Measurements from ENCODE around the gene DIP2B. TPM values are rescaled to one million over a fixed set of nuclear protein-coding genes. Genes with fewer than 3 reads are reported as not detected.

Gene DIP2B
- total RNA-seq, 1 experiment from 2014 or later, result 29.4 TPM

DNA sequence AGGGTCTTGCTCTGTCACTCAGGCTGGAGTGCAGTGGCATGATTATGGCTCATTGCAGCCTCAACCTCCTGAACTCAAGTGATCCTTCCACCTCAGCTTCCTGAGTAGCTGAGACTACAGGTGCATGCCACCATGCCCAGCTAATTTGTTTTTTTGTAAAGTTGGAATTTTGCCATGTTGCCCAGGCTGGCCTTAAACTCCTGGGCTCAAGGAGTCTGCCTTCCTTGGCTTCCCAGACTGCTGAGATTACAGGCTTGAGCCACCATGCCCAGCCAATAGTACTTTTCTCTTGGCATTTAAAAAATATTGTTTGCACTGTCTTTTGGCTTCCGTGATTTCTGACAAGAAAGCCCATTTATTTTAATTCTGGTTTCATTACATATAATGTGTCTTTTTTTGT is 61.3 kb downstream of the DIP2B start:
- Histone ChIP-seq H3K4me1 (replicated peaks; ENCODE audit: insufficient read depth) (peaks cover 31% of the 10 kb centered on the region), H3K27ac (peak overlapping the region; percentile 31; the same call in 1 of the 2 replicates), H3K27me3 (ENCODE audit: insufficient read depth, low read depth) (no peaks in the 10 kb centered on the region), H3K36me3 (ENCODE audit: low read depth) (no peaks in the 10 kb centered on the region), H3K9me2 (ENCODE audit: insufficient read depth) (no peaks in the 10 kb centered on the region), H3K4me2 (no peak overlapping the region), H3K4me3 (no peak overlapping the region), H2AFZ (no peak overlapping the region), H3K79me2 (ENCODE audit: low read depth) (peaks cover 86% of the 10 kb centered on the region), H3F3A (ENCODE audit: insufficient read depth, low read depth) (peaks cover 58% of the 10 kb centered on the region), H4K20me1 (ENCODE audit: insufficient read depth) (no peaks in the 10 kb centered on the region), H3K9me3 (ENCODE audit: insufficient read depth, low read depth) (0 out of 2 replicates have a peak, but pooled peaks cover 5% of the 10 kb centered on the region)
- DNase-seq, result no peak
- ChIA-PET POLR2A (ENCODE audit: unreplicated experiment) (no interaction called here), CTCF (no interaction called here)
- intact Hi-C loops (cut with micrococcal nuclease; ENCODE audit: unreplicated experiment), result no loop called here
- TF ChIP-seq, protein P1, sequence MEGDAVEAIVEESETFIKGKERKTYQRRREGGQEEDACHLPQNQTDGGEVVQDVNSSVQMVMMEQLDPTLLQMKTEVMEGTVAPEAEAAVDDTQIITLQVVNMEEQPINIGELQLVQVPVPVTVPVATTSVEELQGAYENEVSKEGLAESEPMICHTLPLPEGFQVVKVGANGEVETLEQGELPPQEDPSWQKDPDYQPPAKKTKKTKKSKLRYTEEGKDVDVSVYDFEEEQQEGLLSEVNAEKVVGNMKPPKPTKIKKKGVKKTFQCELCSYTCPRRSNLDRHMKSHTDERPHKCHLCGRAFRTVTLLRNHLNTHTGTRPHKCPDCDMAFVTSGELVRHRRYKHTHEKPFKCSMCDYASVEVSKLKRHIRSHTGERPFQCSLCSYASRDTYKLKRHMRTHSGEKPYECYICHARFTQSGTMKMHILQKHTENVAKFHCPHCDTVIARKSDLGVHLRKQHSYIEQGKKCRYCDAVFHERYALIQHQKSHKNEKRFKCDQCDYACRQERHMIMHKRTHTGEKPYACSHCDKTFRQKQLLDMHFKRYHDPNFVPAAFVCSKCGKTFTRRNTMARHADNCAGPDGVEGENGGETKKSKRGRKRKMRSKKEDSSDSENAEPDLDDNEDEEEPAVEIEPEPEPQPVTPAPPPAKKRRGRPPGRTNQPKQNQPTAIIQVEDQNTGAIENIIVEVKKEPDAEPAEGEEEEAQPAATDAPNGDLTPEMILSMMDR (conservative IDR thresholded peaks at IDR 0.05), result no peak
- TF ChIP-seq EZH2 (IDR thresholded peaks at IDR 0.05; ENCODE audit: low read depth), result no peak
- no TSS peak for BruUV-seq (replicated peaks)

GRCh38 chr12:50567926-50568325 is 63.1 kb downstream of the DIP2B start:
- Histone ChIP-seq H3K36me3 (ENCODE audit: low read depth) (no peaks in the 10 kb centered on the region), H3K9me2 (ENCODE audit: insufficient read depth) (no peaks in the 10 kb centered on the region), H3K27ac (peak overlapping the region; percentile 60), H3K27me3 (ENCODE audit: insufficient read depth, low read depth) (no peaks in the 10 kb centered on the region), H3K79me2 (ENCODE audit: low read depth) (peaks cover 86% of the 10 kb centered on the region), H3K4me2 (peak overlapping the region; percentile 12; the same call in 1 of the 2 replicates), H3K4me3 (no peak overlapping the region), H3K9me3 (ENCODE audit: insufficient read depth, low read depth) (0 out of 2 replicates have a peak, but pooled peaks cover 5% of the 10 kb centered on the region), H4K20me1 (ENCODE audit: insufficient read depth) (no peaks in the 10 kb centered on the region), H3F3A (ENCODE audit: insufficient read depth, low read depth) (peaks cover 73% of the 10 kb centered on the region), H2AFZ (no peak overlapping the region), H3K4me1 (replicated peaks; ENCODE audit: insufficient read depth) (peaks cover 44% of the 10 kb centered on the region)
- no TSS peak for BruUV-seq (replicated peaks)
- ChIA-PET POLR2A (ENCODE audit: unreplicated experiment) (no interaction called here), CTCF (no interaction called here)
- no peak for TF ChIP-seq EZH2 (IDR thresholded peaks at IDR 0.05; ENCODE audit: low read depth)
- TF ChIP-seq, protein P1 (conservative IDR thresholded peaks at IDR 0.05), result no peak
- intact Hi-C loops (cut with micrococcal nuclease; ENCODE audit: unreplicated experiment), result loop anchor here (2.0 kb wide), 1 partner anchor 35 kb away; no protein-coding TSS in a partner anchor
- no peak for DNase-seq

DNA sequence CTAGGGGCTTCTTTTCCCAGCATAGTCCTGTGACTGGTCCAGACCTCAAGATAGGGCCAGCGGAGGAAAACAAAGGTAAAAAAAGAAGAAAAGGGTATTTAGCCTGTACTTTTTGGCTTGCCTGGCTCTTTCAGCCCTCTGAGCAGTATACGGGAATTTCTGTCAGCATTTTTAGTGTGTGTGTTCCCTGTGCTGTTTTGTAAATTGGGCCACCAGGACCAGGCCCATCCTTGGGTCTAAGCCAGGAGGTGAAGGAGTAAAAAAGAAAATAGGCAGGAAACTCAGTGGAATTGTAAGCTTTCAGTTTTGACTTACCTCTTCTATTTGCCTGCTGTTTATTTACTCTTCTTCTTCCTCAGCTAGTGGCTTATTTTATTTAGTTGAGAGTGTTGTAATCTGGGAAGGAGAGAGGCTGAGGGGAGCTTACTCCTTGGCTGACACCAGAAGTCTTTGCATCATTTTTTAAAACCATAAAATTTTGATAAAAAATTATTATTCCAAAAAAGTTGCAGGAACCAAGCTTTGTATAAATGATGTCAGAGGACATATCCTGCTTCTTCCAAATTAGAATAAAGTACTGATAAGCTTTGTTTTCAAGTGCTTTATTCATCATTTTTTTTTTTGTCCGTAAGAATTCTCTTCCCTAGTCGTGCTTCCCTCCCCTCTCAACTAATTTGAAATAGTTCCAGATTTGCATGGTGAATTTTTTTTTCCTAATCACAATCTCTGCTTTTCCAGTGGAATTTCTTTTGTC is 63.7 kb downstream of the DIP2B start:
- intact Hi-C loops (cut with micrococcal nuclease; ENCODE audit: unreplicated experiment), result loop anchor here (2.0 kb wide), 1 partner anchor 36 kb away; no protein-coding TSS in a partner anchor
- Histone ChIP-seq H3K4me3 (no peak overlapping the region), H3K36me3 (ENCODE audit: low read depth) (no peaks in the 10 kb centered on the region), H3K27me3 (ENCODE audit: insufficient read depth, low read depth) (no peaks in the 10 kb centered on the region), H3K9me2 (ENCODE audit: insufficient read depth) (no peaks in the 10 kb centered on the region), H3F3A (ENCODE audit: insufficient read depth, low read depth) (peaks cover 72% of the 10 kb centered on the region), H3K79me2 (ENCODE audit: low read depth) (peaks cover 89% of the 10 kb centered on the region), H3K4me2 (peak overlapping the region; percentile 12; the same call in 1 of the 2 replicates), H3K4me1 (replicated peaks; ENCODE audit: insufficient read depth) (peaks cover 50% of the 10 kb centered on the region), H3K27ac (peak overlapping the region; percentile 60), H2AFZ (no peak overlapping the region), H3K9me3 (ENCODE audit: insufficient read depth, low read depth) (0 out of 2 replicates have a peak, but pooled peaks cover 5% of the 10 kb centered on the region), H4K20me1 (ENCODE audit: insufficient read depth) (no peaks in the 10 kb centered on the region)
- no peak for DNase-seq
- no peak for TF ChIP-seq EZH2 (IDR thresholded peaks at IDR 0.05; ENCODE audit: low read depth)
- TF ChIP-seq, protein P1 (conservative IDR thresholded peaks at IDR 0.05), result no peak
- POLR2A ChIA-PET (ENCODE audit: unreplicated experiment), result interaction anchor here (0.6 to 0.7 kb wide), 3 partner anchors 13 to 383 kb away, joined by 3 to 10 read pairs (median 7); no protein-coding TSS in a partner anchor
- BruUV-seq (replicated peaks), result no TSS peak
- CTCF ChIA-PET, result interaction anchor here (0.7 kb wide), 2 partner anchors 293 to 803 kb away, joined by 3 to 4 read pairs; no protein-coding TSS in a partner anchor

Data from PC-9 (cell line).